SK-N-SH treated with all-trans-retinoic acid at 6 μM for 48 hours (cell line): ENCODE measurements around the gene AKR1B15.

ENCODE experiments used
- ATAC-seq: fragments of 200-7000 bp; cut with Tn5 transposase; 3 replicates; pipeline ENCODE4 v1.9.1; 2020; ENCODE audit warnings: mild to moderate bottlenecking, moderate library complexity
- ARNTL ChIP-seq: fragments of 450-650 bp; formaldehyde crosslinking; IDR thresholded peaks from 2 replicates; pipeline ENCODE4 v1.5.0; 2020; ENCODE audit warnings: low read depth, mild to moderate bottlenecking, moderate library complexity, borderline replicate concordance
- BACH2 ChIP-seq: fragments of 250-450 bp; sonication (Bioruptor Pico); IDR thresholded peaks from 2 replicates; pipeline ENCODE4 v1.9.0; 2021; ENCODE audit warnings: mild to moderate bottlenecking, borderline replicate concordance
- CSDC2 ChIP-seq: fragments of 250-450 bp; sonication (Bioruptor Pico); IDR thresholded peaks from 2 replicates; pipeline ENCODE4 v1.5.0; 2020; ENCODE audit warnings: mild to moderate bottlenecking, moderate library complexity
- ESRRG ChIP-seq: fragments of 250-450 bp; sonication (Bioruptor Pico); IDR thresholded peaks from 2 replicates; pipeline ENCODE4 v1.6.1; 2021; ENCODE audit warnings: mild to moderate bottlenecking
- GLIS3 ChIP-seq: fragments of 250-450 bp; sonication (Bioruptor Pico); IDR thresholded peaks from 2 replicates; pipeline ENCODE4 v1.5.0; 2020; ENCODE audit warnings: mild to moderate bottlenecking, moderate library complexity
- ISL1 ChIP-seq: fragments of 250-450 bp; sonication (Bioruptor Pico); IDR thresholded peaks from 2 replicates; pipeline ENCODE4 v2.1.2; 2022; ENCODE audit warnings: mild to moderate bottlenecking, moderate library complexity
- TCF4 ChIP-seq: fragments of 250-450 bp; sonication (Bioruptor Pico); IDR thresholded peaks from 2 replicates; pipeline ENCODE4 v1.8.0; 2021; ENCODE audit warnings: mild to moderate bottlenecking, moderate library complexity, borderline replicate concordance
- ZC3H10 ChIP-seq: fragments of 250-450 bp; sonication (Bioruptor Pico); IDR thresholded peaks from 2 replicates; pipeline ENCODE4 v1.5.1; 2021; ENCODE audit warnings: mild to moderate bottlenecking, moderate library complexity
- ZFP3 ChIP-seq: fragments of 250-450 bp; sonication (Bioruptor Pico); IDR thresholded peaks from 2 replicates; pipeline ENCODE4 v1.5.0; 2020; ENCODE audit warnings: mild to moderate bottlenecking, moderate library complexity
- ZFP30 ChIP-seq: fragments of 450-650 bp; formaldehyde crosslinking; IDR thresholded peaks from 2 replicates; pipeline ENCODE4 v1.5.0; 2022; ENCODE audit warnings: mild to moderate bottlenecking, moderate library complexity
- ZNF565 ChIP-seq: fragments of 450-650 bp; formaldehyde crosslinking; conservative IDR thresholded peaks from 2 replicates; pipeline ENCODE4 v1.5.0; 2020; ENCODE audit warnings: low read depth, mild to moderate bottlenecking, moderate library complexity
- ZNF70 ChIP-seq: fragments of 450-650 bp; formaldehyde crosslinking; IDR thresholded peaks from 2 replicates; pipeline ENCODE4 v1.5.0; 2020; ENCODE audit warnings: mild to moderate bottlenecking, moderate library complexity
- ZNF8 ChIP-seq: fragments of 450-650 bp; formaldehyde crosslinking; IDR thresholded peaks from 2 replicates; pipeline ENCODE4 v1.5.0; 2020; ENCODE audit warnings: mild to moderate bottlenecking, moderate library complexity
- TF ChIP-seq, protein P1 (sequence below): fragments of 250-450 bp; sonication (Bioruptor Pico); IDR thresholded peaks from 2 replicates; pipeline ENCODE4 v1.8.0; 2020; ENCODE audit warnings: mild to moderate bottlenecking, moderate library complexity, borderline replicate concordance
- TF ChIP-seq, protein P2 (sequence below): fragments of 250-450 bp; sonication (Bioruptor Pico); IDR thresholded peaks from 2 replicates; pipeline ENCODE4 v1.5.0; 2020; ENCODE audit warnings: mild to moderate bottlenecking, moderate library complexity
- TF ChIP-seq, protein P3 (sequence below): fragments of 250-450 bp; sonication (Bioruptor Pico); IDR thresholded peaks from 2 replicates; pipeline ENCODE4 v1.5.1; 2020; ENCODE audit warnings: low read depth, mild to moderate bottlenecking, moderate library complexity
- TF ChIP-seq, protein P4 (sequence below): fragments of 250-450 bp; sonication (Bioruptor Pico); IDR thresholded peaks from 2 replicates; pipeline ENCODE4 v1.8.0; 2021; ENCODE audit warnings: low read depth, mild to moderate bottlenecking, moderate library complexity, borderline replicate concordance
- TF ChIP-seq, protein P5 (sequence below): fragments of 250-450 bp; sonication (Bioruptor Pico); IDR thresholded peaks from 2 replicates; pipeline ENCODE4 v1.5.1; 2021; ENCODE audit warnings: mild to moderate bottlenecking, moderate library complexity

Gene AKR1B15

DNA sequence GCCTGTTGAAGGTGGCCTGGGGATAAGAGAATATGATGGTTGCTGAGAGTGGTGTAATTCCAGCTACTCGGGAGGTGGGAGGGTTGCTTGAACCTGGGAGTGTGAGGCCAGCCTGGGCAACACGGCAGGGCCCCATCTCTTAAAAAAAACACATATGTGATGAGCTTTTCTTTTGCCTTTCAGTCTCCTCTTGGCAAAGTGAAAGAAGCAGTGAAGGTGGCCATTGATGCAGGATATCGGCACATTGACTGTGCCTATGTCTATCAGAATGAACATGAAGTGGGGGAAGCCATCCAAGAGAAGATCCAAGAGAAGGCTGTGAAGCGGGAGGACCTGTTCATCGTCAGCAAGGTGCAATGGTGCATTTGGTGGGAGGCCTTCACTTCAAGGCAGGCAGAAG lies 18.4 kb upstream of the AKR1B15 start (continued):
- TF ChIP-seq, protein P1, sequence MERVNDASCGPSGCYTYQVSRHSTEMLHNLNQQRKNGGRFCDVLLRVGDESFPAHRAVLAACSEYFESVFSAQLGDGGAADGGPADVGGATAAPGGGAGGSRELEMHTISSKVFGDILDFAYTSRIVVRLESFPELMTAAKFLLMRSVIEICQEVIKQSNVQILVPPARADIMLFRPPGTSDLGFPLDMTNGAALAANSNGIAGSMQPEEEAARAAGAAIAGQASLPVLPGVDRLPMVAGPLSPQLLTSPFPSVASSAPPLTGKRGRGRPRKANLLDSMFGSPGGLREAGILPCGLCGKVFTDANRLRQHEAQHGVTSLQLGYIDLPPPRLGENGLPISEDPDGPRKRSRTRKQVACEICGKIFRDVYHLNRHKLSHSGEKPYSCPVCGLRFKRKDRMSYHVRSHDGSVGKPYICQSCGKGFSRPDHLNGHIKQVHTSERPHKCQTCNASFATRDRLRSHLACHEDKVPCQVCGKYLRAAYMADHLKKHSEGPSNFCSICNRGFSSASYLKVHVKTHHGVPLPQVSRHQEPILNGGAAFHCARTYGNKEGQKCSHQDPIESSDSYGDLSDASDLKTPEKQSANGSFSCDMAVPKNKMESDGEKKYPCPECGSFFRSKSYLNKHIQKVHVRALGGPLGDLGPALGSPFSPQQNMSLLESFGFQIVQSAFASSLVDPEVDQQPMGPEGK = no peak
- TF ChIP-seq, all 23 proteins: peak for 0

DNA sequence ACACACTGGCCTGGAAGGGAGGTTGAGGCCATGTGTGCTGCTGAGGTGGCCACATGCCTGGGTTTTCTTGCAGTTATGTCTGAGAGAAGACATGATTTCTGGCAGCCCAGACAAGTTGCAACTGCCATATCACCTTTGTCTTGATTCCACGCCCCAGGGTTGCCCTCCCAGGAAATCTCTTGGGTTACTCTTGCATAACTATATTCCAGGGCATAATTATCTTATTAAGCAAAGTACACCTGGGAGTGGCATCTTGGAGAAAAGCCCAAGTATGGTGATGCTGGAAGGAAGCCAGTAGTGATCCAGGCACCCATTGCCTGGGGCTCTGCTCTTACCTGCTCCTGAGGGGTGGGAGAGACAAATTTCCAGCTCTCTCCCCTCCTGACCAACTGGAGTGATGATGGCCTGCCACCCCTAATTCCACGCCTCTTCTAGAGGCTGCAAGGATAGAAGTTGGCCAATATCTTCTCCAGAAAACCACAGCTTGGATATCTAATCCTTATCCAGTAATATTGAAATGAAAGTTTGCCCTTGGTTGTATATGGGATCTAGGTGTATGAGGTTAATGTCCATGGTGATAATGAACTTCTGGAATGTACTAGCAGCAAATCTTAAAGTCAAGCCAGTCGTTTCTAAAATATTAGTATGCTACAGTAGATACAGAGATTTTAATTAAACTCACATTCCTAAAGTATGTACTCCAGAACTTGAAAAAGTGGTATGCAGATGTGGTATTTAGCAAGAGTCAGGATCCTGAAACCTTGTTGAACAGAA lies 16.5 kb upstream of the AKR1B15 start:
- ATAC-seq = no peak
- no peak for TF ChIP-seq ESRRG (CRISPR knock-in tag)

DNA sequence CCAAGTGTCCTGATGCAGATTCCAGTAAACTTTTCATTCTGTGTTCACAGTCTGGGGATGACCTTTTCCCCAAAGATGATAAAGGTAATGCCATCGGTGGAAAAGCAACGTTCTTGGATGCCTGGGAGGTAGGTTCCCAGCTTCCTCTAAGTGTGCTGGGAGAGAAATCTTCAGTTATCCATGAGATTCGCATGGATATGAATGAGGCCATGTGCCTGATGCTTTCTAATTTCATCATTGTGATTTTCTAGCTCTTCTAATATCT lies 16.0 kb upstream of the AKR1B15 start:
- ATAC-seq = no peak
- TF ChIP-seq ZFP30 (CRISPR knock-in tag) (no peak), ZNF70 (no peak), ESRRG (CRISPR knock-in tag) (no peak), CSDC2 (CRISPR knock-in tag) (no peak), ZNF8 (no peak), ZFP3 (CRISPR knock-in tag) (no peak), ZC3H10 (CRISPR knock-in tag) (no peak), ZNF565 (no peak), ARNTL (CRISPR knock-in tag) (no peak), TCF4 (CRISPR knock-in tag) (no peak), ISL1 (no peak)
- TF ChIP-seq, protein P2, sequence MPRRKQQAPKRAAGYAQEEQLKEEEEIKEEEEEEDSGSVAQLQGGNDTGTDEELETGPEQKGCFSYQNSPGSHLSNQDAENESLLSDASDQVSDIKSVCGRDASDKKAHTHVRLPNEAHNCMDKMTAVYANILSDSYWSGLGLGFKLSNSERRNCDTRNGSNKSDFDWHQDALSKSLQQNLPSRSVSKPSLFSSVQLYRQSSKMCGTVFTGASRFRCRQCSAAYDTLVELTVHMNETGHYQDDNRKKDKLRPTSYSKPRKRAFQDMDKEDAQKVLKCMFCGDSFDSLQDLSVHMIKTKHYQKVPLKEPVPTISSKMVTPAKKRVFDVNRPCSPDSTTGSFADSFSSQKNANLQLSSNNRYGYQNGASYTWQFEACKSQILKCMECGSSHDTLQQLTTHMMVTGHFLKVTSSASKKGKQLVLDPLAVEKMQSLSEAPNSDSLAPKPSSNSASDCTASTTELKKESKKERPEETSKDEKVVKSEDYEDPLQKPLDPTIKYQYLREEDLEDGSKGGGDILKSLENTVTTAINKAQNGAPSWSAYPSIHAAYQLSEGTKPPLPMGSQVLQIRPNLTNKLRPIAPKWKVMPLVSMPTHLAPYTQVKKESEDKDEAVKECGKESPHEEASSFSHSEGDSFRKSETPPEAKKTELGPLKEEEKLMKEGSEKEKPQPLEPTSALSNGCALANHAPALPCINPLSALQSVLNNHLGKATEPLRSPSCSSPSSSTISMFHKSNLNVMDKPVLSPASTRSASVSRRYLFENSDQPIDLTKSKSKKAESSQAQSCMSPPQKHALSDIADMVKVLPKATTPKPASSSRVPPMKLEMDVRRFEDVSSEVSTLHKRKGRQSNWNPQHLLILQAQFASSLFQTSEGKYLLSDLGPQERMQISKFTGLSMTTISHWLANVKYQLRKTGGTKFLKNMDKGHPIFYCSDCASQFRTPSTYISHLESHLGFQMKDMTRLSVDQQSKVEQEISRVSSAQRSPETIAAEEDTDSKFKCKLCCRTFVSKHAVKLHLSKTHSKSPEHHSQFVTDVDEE (CRISPR knock-in tag) = no peak
- TF ChIP-seq, protein P3, sequence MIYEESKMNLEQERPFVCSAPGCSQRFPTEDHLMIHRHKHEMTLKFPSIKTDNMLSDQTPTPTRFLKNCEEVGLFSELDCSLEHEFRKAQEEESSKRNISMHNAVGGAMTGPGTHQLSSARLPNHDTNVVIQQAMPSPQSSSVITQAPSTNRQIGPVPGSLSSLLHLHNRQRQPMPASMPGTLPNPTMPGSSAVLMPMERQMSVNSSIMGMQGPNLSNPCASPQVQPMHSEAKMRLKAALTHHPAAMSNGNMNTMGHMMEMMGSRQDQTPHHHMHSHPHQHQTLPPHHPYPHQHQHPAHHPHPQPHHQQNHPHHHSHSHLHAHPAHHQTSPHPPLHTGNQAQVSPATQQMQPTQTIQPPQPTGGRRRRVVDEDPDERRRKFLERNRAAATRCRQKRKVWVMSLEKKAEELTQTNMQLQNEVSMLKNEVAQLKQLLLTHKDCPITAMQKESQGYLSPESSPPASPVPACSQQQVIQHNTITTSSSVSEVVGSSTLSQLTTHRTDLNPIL = no peak
- TF ChIP-seq, protein P1 = no peak
- TF ChIP-seq, protein P4, sequence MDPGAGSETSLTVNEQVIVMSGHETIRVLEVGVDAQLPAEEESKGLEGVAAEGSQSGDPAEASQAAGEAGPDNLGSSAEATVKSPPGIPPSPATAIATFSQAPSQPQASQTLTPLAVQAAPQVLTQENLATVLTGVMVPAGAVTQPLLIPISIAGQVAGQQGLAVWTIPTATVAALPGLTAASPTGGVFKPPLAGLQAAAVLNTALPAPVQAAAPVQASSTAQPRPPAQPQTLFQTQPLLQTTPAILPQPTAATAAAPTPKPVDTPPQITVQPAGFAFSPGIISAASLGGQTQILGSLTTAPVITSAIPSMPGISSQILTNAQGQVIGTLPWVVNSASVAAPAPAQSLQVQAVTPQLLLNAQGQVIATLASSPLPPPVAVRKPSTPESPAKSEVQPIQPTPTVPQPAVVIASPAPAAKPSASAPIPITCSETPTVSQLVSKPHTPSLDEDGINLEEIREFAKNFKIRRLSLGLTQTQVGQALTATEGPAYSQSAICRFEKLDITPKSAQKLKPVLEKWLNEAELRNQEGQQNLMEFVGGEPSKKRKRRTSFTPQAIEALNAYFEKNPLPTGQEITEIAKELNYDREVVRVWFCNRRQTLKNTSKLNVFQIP (CRISPR knock-in tag) = no peak
- TF ChIP-seq, protein P5, sequence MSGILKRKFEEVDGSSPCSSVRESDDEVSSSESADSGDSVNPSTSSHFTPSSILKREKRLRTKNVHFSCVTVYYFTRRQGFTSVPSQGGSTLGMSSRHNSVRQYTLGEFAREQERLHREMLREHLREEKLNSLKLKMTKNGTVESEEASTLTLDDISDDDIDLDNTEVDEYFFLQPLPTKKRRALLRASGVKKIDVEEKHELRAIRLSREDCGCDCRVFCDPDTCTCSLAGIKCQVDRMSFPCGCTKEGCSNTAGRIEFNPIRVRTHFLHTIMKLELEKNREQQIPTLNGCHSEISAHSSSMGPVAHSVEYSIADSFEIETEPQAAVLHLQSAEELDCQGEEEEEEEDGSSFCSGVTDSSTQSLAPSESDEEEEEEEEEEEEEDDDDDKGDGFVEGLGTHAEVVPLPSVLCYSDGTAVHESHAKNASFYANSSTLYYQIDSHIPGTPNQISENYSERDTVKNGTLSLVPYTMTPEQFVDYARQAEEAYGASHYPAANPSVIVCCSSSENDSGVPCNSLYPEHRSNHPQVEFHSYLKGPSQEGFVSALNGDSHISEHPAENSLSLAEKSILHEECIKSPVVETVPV (CRISPR knock-in tag) = no peak

DNA sequence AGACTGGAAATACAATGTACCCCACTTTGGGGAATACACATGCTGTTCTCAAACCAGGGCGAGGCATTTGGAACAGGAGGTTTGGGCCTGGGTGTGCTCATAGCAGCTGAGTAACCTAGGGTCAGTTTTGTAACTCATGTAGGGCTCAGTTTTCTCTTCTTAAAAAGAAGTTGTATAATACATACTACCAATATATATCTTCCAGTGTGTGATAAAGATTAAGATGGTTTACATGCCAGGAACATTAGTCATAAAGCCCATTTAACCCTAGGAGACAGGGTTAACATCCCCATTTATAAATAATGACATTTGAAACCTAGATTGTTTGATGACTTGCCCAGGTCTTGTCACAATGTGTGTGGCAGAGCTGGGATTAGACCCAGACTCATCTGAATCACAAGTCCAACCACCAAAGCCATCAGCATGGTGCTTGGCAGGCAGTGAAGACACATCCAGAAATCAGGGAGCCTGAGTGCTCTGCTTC lies 15.6 kb upstream of the AKR1B15 start:
- ATAC-seq = peak; percentile 75
- TF ChIP-seq BACH2 (CRISPR knock-in tag) (no peak), GLIS3 (no peak), ZFP30 (CRISPR knock-in tag) (no peak)
- TF ChIP-seq, protein P1 = 0 out of 2 replicates have a peak, but pooled peaks have one; percentile 37
- TF ChIP-seq, protein P2 (CRISPR knock-in tag) = no peak
